22Rv1 (cell line): Measurements from ENCODE around the gene ICAM3.
A peak's percentile ranks its signal among the peaks of the same experiment; 100 is the strongest.

Experiments used
- H3K27ac ChIP-seq: fragments of 450-650 bp; 2 replicates; pipeline ENCODE4 v1.5.1; 2017
- ZFX ChIP-seq: fragments of 450-650 bp; IDR thresholded peaks from 2 replicates; pipeline ENCODE4 v1.6.1; 2017; ENCODE audit warnings: antibody characterized with exemption, borderline replicate concordance
- TF ChIP-seq, protein P1 (sequence below): fragments of 450-650 bp; IDR thresholded peaks from 2 replicates; pipeline ENCODE4 v1.5.1; 2017; ENCODE audit warnings: mild to moderate bottlenecking

Gene ICAM3

DNA sequence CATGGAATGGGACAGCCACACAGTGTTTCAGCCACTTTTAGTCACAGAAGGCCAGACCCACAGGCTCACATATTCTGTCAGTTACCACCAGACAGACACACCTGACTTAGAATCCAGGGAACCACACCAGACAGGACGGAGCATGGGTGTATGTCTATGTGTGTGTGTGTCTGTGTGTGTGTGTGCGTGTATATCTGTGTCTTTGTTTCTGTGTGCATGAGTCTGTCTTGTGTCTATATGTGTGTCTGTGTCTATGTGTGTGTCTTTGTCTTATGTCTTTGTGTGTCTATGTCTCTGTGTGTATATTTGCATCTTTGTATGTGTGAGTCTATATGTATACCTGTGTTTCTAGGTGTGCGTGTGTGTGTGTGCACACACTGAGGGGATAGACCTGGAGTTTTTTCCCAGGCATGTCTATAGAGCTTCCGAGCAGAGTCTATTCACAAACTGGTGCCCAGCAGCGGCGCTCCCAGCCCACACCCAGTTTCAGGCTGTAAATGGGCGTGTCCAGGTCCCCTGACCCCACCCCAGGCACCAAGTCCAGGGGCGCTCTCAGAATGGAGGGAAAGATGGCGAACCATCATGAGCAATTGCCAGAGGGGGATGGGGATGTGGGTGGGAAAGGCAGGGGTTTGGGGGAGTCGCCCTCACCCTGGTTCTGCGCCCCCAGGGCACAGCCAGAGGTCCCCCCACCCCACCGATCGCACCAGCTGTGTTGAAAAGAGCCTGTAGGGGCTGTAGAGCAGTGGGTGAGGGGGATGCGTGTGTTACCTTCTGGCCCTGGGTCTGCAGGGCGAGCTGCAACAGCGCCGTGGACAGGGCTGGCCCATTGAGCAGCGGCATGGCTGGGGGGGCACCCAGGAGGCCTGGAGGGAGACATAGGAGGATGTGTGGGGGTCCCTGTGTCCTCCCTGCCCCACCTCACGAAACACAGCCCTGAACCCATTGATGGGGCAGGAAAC is 17.3 kb downstream of the ICAM3 start:
- TF ChIP-seq, protein P1, sequence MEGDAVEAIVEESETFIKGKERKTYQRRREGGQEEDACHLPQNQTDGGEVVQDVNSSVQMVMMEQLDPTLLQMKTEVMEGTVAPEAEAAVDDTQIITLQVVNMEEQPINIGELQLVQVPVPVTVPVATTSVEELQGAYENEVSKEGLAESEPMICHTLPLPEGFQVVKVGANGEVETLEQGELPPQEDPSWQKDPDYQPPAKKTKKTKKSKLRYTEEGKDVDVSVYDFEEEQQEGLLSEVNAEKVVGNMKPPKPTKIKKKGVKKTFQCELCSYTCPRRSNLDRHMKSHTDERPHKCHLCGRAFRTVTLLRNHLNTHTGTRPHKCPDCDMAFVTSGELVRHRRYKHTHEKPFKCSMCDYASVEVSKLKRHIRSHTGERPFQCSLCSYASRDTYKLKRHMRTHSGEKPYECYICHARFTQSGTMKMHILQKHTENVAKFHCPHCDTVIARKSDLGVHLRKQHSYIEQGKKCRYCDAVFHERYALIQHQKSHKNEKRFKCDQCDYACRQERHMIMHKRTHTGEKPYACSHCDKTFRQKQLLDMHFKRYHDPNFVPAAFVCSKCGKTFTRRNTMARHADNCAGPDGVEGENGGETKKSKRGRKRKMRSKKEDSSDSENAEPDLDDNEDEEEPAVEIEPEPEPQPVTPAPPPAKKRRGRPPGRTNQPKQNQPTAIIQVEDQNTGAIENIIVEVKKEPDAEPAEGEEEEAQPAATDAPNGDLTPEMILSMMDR: no peak
- TF ChIP-seq ZFX: no peak

DNA sequence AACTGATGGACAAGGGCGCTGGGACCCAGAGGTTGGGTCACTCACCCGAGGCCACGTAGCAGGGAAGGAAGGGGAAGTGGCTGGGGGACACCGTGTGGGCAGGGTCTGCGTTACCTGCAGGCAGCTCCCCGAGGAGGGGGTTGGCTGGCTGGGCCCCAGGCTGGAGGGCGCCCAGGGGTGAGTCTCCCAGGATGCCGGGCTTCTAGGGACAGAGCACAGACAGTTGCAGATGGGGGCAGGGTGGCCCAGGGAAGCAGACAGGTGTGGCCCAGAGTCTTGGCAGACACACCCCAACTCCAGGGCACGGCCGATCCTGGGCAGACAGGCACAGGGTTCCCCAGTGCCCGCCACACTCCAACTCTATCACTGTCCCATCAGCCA is 18.0 kb downstream of the ICAM3 start:
- TF ChIP-seq ZFX: no peak
- TF ChIP-seq, protein P1: no peak
- no peak overlapping the region for H3K27ac ChIP-seq

More for the DNA sequence above, 17.3 kb downstream of the ICAM3 start:
- no peak overlapping the region for H3K27ac ChIP-seq

DNA sequence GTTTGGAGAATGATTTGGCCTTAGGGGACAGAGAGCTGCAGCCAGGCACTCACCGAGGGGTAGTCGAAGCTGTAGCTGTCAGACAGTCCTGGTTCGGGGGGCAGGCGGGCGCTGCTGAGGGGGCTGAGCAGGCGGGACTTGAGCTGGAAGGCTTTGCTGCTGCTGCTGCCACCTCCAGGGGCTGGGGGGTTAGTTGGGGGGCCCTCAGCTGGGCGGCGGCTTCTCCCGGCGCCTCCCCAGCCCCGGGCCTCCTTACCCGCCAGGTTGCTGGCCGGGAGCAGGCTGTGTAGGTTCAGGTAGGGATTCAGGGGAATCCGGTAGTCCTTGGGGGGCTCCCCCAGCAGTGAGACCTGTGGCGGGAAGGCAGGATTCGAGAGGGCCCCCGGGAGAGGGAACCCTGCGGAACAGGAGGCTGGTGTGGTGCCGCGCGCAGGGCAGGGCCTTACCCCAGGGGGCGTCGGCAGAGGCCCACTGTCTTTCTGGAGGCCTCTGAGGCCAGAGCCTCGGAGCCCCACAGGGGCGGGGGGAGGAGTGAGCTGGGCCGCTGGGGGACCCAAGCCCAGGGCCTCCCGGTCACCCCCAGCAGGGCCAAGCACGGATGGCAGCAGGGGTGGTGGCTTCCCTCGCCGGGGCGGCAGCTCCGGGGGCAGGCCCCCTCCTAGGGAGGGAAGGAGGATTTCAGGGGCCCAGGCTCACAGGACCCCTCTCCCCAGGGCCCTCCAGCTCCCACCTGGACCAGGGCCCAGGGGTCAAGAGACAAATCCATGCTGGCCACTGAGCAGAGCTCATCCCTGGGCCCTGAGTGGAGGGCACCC is 18.6 kb downstream of the ICAM3 start:
- H3K27ac ChIP-seq: no peak overlapping the region
- TF ChIP-seq, protein P1: no peak
- TF ChIP-seq ZFX: no peak

DNA sequence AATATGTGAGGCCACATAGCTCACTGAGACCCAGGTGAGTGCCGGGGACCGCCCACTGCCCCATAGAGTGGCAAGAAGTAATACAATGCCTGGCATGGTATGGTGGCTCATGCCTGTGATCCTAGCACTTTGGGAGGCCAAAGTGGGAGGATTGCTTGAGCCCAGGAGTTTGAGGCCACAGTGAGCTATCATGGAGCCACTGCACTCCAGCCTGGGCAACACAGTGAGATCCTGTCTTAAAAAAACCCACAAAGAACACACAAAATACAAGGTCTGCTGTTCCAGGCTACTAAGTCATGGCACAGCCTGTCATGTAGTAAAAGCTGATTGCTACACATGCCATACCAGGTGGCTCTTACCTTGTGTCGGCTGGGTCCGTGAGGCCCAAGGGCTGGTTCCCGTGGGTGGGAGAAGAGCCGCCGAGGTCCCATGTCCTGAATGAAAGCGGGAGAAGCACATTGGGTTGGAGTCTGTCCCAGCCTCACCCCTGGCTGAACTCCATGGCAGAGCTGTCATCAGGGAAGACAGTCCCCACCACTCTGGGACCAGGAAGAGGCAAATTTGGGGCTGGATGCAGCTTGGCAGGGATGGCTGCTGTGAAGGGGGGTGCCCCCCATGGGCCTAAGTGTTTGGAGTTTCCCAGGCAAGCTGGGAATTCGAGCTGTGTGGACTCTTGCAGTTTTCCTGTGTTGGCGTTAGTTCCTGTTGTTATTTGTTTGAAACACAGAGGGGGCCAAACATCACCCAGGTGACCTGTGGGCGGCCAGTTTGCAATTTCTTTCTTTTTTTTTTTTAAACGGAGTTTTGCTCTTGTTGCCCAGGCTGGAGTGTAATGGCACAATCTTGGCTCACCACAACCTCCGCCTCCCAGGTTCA is 20.4 kb downstream of the ICAM3 start:
- no peak overlapping the region for H3K27ac ChIP-seq
- TF ChIP-seq ZFX: no peak
- TF ChIP-seq, protein P1: no peak

- TF ChIP-seq, protein P1: no peak
- no peak for TF ChIP-seq ZFX
- no peak overlapping the region for H3K27ac ChIP-seq
Measured at GRCh38 chr19:10317857-10318462, 21.5 kb downstream of the ICAM3 start.

DNA sequence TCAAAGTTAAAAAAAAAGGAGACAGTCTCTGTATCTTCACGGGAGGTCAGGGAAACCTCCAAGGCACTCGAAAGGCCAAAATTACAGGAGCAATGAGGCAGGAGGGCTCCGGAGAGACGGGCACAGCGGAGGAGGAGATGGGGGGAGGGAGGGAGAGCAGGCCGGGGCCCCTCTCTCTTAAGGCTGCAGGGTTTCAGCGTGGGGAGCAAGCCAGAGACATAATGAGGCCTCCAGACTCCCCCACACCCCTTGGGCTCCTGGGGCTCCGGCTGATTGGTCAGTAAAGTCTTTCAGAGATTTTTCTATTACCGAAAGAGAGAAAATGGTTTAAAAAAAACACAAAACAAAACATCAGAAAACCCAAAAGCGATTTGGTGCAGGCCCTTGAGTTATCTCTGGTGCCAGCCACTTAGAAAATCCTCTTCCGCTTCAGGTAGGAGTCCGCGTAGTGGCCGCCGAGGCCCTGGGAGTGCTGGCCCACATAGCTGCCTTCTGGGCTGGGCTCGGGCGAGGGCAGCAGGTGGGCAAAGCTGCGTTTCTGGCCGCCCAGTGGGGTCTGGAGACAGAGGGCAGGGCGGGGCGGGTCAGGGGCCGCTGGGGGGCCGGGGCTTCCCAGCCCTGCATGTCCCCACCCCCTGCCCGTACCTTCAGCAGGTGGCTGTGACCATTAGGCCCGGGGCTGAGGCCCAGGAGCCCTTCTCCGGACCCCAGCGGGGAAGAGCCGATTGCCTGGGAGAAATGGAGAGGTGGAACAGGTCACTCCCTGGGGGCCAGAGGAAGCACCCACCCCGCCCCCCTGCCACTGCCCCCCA is 22.2 kb downstream of the ICAM3 start:
- TF ChIP-seq ZFX: no peak
- TF ChIP-seq, protein P1: no peak
- peak overlapping the region; percentile 80 for H3K27ac ChIP-seq
